ENCODE measurements around the gene GDA. TPM values are rescaled to one million over a fixed set of nuclear protein-coding genes. Genes with fewer than 3 reads are reported as not detected.

The GDA gene
- total and polyA plus RNA-seq, 2 of the 8 experiments (the other 6 are each of a cell fraction or from before 2014, with no cell fraction given): 0.35 to 3.0 TPM

GRCh38 chr9:72134801-72135200 lies 14.4 kb upstream of the GDA start:
- Histone ChIP-seq H3K23me2 (ENCODE audit: low read depth, low read length) (no peaks in the 10 kb centered on the region), H3K14ac (ENCODE audit: insufficient read length) (no peak overlapping the region), H2BK12ac (ENCODE audit: low read depth, low read length) (no peak overlapping the region), H4K20me1 (replicated peaks in 1 of 2; ENCODE audit: control insufficient read depth in 1 of 2, insufficient read depth in 2 of 2, low read length in 2 of 2) (no peaks in the 10 kb centered on the region), H3K23ac (ENCODE audit: insufficient read length) (no peak overlapping the region), H3K4me3 (ENCODE audit: extremely low read depth in 1 of 4, insufficient read depth in 2 of 4, low read depth in 3 of 4, low read length in 4 of 4) (no peak overlapping the region), H3K79me1 (ENCODE audit: low read depth, low read length) (no peaks in the 10 kb centered on the region), H2BK5ac (ENCODE audit: low read depth, low read length) (no peak overlapping the region), H2BK120ac (replicated peaks; ENCODE audit: low read depth, low read length) (no peak overlapping the region), H3K27ac (ENCODE audit: low read depth, low read length) (no peak overlapping the region), H3K4ac (replicated peaks; ENCODE audit: insufficient read length, low read depth, low read length) (no peak overlapping the region), H3K4me1 (replicated peaks in 1 of 4; ENCODE audit: control insufficient read depth in 3 of 4, insufficient read depth in 4 of 4, low read length in 3 of 4) (no peaks in the 10 kb centered on the region), H3K9ac (replicated peaks in 1 of 4; ENCODE audit: extremely low read depth in 1 of 4, low read depth in 3 of 4, low read length in 3 of 4) (no peak overlapping the region), H3K27me3 (replicated peaks in 1 of 4; ENCODE audit: control insufficient read depth in 3 of 4, extremely low read depth in 1 of 4, insufficient read depth in 3 of 4, low read length in 3 of 4) (no peaks in the 10 kb centered on the region), H3K79me2 (ENCODE audit: control insufficient read depth in 1 of 2, insufficient read depth in 2 of 2, low read length in 2 of 2) (no peaks in the 10 kb centered on the region), H3K56ac (replicated peaks; ENCODE audit: insufficient read length, low read depth, low read length) (no peak overlapping the region), H4K5ac (ENCODE audit: insufficient read length, low read depth, low read length) (no peak overlapping the region), H2BK20ac (ENCODE audit: low read length) (no peak overlapping the region), H2AFZ (ENCODE audit: low read length) (no peak overlapping the region), H2AK5ac (ENCODE audit: low read depth, low read length) (no peak overlapping the region), H3K4me2 (ENCODE audit: insufficient read depth in 1 of 2, low read depth in 2 of 2, low read length in 2 of 2) (no peak overlapping the region), H3K9me3 (ENCODE audit: insufficient read depth in 2 of 2, low read depth in 1 of 2, low read length in 1 of 2) (no peaks in the 10 kb centered on the region; a peak in 1 of 4 replicates), H3K36me3 (ENCODE audit: control insufficient read depth in 2 of 4, insufficient read depth in 4 of 4, low read length in 3 of 4) (no peaks in the 10 kb centered on the region), H4K8ac (ENCODE audit: extremely low read depth, insufficient read depth, low read length) (no peak overlapping the region), H4K91ac (replicated peaks; ENCODE audit: insufficient read length, low read length) (no peak overlapping the region), H2BK15ac (ENCODE audit: low read length) (no peak overlapping the region), H3K18ac (ENCODE audit: extremely low read depth, low read length) (no peak overlapping the region)
- WGBS, 2 experiments (ENCODE audit: extremely low coverage in 1 of 2, insufficient coverage in 1 of 2, insufficient read length in 1 of 2, insufficient replicate concordance in 2 of 2, low coverage in 1 of 2, low lambda C conversion rate in 2 of 2, missing lambda C conversion rate in 1 of 2): 96% methylated on average over 1 of the region's 1 CpG; no CpG with 5 or more reads in 1 of the 2 experiments
- ChIA-PET CTCF (ENCODE audit: partially characterized antibody) (interaction anchor here (0.8 to 1.2 kb wide), 3 partner anchors 68 to 97 kb away, joined by 3 to 5 read pairs (median 4); no protein-coding TSS in a partner anchor), POLR2A (ENCODE audit: partially characterized antibody) (no interaction called here)
- DNase-seq (ENCODE audit: low read depth in 1 of 2, low spot score in 2 of 2) (no peak), FAIRE-seq (no peak)
- TF ChIP-seq JUN (IDR thresholded peaks at IDR 0.05; ENCODE audit: low read depth, low read length): no peak
- TF ChIP-seq POLR2A (IDR thresholded peaks at IDR 0.05; ENCODE audit: control extremely low read depth in 1 of 2, low read depth in 2 of 2, low read length in 2 of 2): no peak
- TF ChIP-seq SIRT6 (IDR thresholded peaks at IDR 0.05; ENCODE audit: low read length): no peak
- TF ChIP-seq, protein P1, sequence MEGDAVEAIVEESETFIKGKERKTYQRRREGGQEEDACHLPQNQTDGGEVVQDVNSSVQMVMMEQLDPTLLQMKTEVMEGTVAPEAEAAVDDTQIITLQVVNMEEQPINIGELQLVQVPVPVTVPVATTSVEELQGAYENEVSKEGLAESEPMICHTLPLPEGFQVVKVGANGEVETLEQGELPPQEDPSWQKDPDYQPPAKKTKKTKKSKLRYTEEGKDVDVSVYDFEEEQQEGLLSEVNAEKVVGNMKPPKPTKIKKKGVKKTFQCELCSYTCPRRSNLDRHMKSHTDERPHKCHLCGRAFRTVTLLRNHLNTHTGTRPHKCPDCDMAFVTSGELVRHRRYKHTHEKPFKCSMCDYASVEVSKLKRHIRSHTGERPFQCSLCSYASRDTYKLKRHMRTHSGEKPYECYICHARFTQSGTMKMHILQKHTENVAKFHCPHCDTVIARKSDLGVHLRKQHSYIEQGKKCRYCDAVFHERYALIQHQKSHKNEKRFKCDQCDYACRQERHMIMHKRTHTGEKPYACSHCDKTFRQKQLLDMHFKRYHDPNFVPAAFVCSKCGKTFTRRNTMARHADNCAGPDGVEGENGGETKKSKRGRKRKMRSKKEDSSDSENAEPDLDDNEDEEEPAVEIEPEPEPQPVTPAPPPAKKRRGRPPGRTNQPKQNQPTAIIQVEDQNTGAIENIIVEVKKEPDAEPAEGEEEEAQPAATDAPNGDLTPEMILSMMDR (IDR thresholded peaks at IDR 0.05; ENCODE audit: control extremely low read depth in 1 of 3, insufficient read depth in 1 of 3, low read depth in 1 of 3, low read length in 3 of 3): no peak
- no peak for TF ChIP-seq RXRA (IDR thresholded peaks at IDR 0.05; ENCODE audit: insufficient read depth, low read depth, low read length)
- TF ChIP-seq JUND (IDR thresholded peaks at IDR 0.05; ENCODE audit: low read length): no peak
- no peak for TF ChIP-seq EZH2 (IDR thresholded peaks at IDR 0.05; ENCODE audit: low read depth, low read length, severe bottlenecking)
- no peak for TF ChIP-seq SP4 (IDR thresholded peaks at IDR 0.05; ENCODE audit: low read length)
- TF ChIP-seq RBBP5 (IDR thresholded peaks at IDR 0.05; ENCODE audit: borderline replicate concordance, low read depth, low read length): no peak
- TF ChIP-seq TEAD4 (IDR thresholded peaks at IDR 0.05; ENCODE audit: low read depth, low read length): no peak
- TF ChIP-seq CREB1 (IDR thresholded peaks at IDR 0.05): no peak
- TF ChIP-seq BACH1 (IDR thresholded peaks at IDR 0.05; ENCODE audit: low read length): no peak
- no peak for TF ChIP-seq SP2 (IDR thresholded peaks at IDR 0.05; ENCODE audit: low read length)
- TF ChIP-seq TCF12 (IDR thresholded peaks at IDR 0.05; ENCODE audit: low read depth, low read length): no peak
- TF ChIP-seq BRCA1 (IDR thresholded peaks at IDR 0.05; ENCODE audit: low read depth, low read length): no peak
